Hepatocyte (in vitro differentiated cells): ENCODE measurements around the gene STARD13. TPM values are rescaled to one million over a fixed set of nuclear protein-coding genes. Genes with fewer than 3 reads are reported as not detected.

ENCODE experiments used
- DNase-seq: peaks from one replicate; pipeline ENCODE4 v3.0.0-alpha.2; 2016; ENCODE audit warnings: low spot score
- H2AFZ ChIP-seq: fragments of 200-600 bp; sonication (generic); 2 replicates; pipeline ENCODE4 v1.6.0; 2016; ENCODE audit warnings: antibody characterized with exemption, mild to moderate bottlenecking
- H3K27ac ChIP-seq: fragments of 200-600 bp; sonication (generic); 2 replicates; pipeline ENCODE4 v1.5.1; 2016; ENCODE audit warnings: mild to moderate bottlenecking
- H3K27me3 ChIP-seq: fragments of 200-600 bp; sonication (generic); 2 replicates; pipeline ENCODE4 v1.6.1; 2016
- H3K36me3 ChIP-seq: fragments of 200-600 bp; sonication (generic); replicated peaks from 2 replicates; pipeline ENCODE4 v1.5.1; 2016; ENCODE audit warnings: low read depth; ENCODE audit not compliant: insufficient read depth
- H3K4me1 ChIP-seq: fragments of 200-600 bp; sonication (generic); 2 replicates; pipeline ENCODE4 v1.5.1; 2016; ENCODE audit warnings: mild to moderate bottlenecking, moderate library complexity; ENCODE audit not compliant: insufficient read depth
- H3K4me2 ChIP-seq: fragments of 200-600 bp; sonication (generic); 2 replicates; pipeline ENCODE4 v1.6.0; 2016
- H3K4me3 ChIP-seq: fragments of 200-600 bp; sonication (generic); 2 replicates; pipeline ENCODE4 v1.5.1; 2016; ENCODE audit warnings: mild to moderate bottlenecking
- H3K79me2 ChIP-seq: fragments of 200-600 bp; sonication (generic); 2 replicates; pipeline ENCODE4 v1.6.0; 2017; ENCODE audit warnings: mild to moderate bottlenecking
- H3K9me2 ChIP-seq: fragments of 200-600 bp; sonication (generic); replicated peaks from 2 replicates; pipeline ENCODE4 v1.6.0; 2017; ENCODE audit warnings: mild to moderate bottlenecking; ENCODE audit not compliant: insufficient read depth
- H3K9me3 ChIP-seq: fragments of 200-600 bp; sonication (generic); 2 replicates; pipeline ENCODE4 v1.5.1; 2016; ENCODE audit warnings: low read depth, mild to moderate bottlenecking
- H4K20me1 ChIP-seq: fragments of 200-600 bp; sonication (generic); 2 replicates; pipeline ENCODE4 v1.6.0; 2016; ENCODE audit warnings: mild to moderate bottlenecking; ENCODE audit not compliant: insufficient read depth, poor library complexity, severe bottlenecking
- CTCF ChIP-seq: fragments of 200-600 bp; sonication (generic); IDR thresholded peaks from 2 replicates; pipeline ENCODE4 v1.5.1; 2016; ENCODE audit warnings: antibody characterized with exemption, mild to moderate bottlenecking; ENCODE audit not compliant: poor library complexity
- EZH2 ChIP-seq: fragments of 200-600 bp; sonication (generic); IDR thresholded peaks from 2 replicates; pipeline ENCODE4 v1.6.1; 2016; ENCODE audit warnings: antibody characterized with exemption, mild to moderate bottlenecking, borderline replicate concordance
- EZH2phosphoT487 ChIP-seq: fragments of 200-600 bp; sonication (generic); IDR thresholded peaks from one replicate; pipeline ENCODE4 v1.6.1; 2018; ENCODE audit warnings: antibody characterized with exemption, mild to moderate bottlenecking, low read depth, moderate library complexity; ENCODE audit not compliant: unreplicated experiment, severe bottlenecking
- WGBS: methylation state at CpG from one replicate; pipeline ENCODE4 v1.1.6; 2016; ENCODE audit warnings: low lambda C conversion rate; ENCODE audit errors: missing lambda C conversion rate; 5-methylcytosine and 5-hydroxymethylcytosine counted together
- polyA plus RNA-seq: library from polyadenylated mRNA; unstranded; fragments of >200 nt; fragmentation: Nextera tagmentation; extraction: Ambion mirVana; gene quantifications from 2 replicates; pipeline ENCODE4 v1.2.1, GENCODE V29; 2016
- total RNA-seq: library from RNA; depleted of rRNA; stranded (reverse); fragments of >200 nt; gene quantifications from 2 replicates; pipeline ENCODE4 v1.2.3, GENCODE V29; 2014

STARD13 gene
- total and polyA plus RNA-seq, 2 experiments from 2014 or later: 5.4 to 13.5 TPM

- H3K9me3 ChIP-seq: no peaks in the 10 kb centered on the region
- no peak for DNase-seq
- no peak overlapping the region for H3K4me3 ChIP-seq
- H3K79me2 ChIP-seq: no peaks in the 10 kb centered on the region
- no peaks in the 10 kb centered on the region for H3K4me1 ChIP-seq
- H3K27ac ChIP-seq: no peak overlapping the region
- H3K27me3 ChIP-seq: no peaks in the 10 kb centered on the region
- no peaks in the 10 kb centered on the region for H4K20me1 ChIP-seq
- H3K4me2 ChIP-seq: no peak overlapping the region
- TF ChIP-seq CTCF: no peak
- no peak for TF ChIP-seq EZH2phosphoT487
- TF ChIP-seq EZH2: no peak
- H3K9me2 ChIP-seq: no peaks in the 10 kb centered on the region
- 92% methylated on average over 6 of the region's 6 CpGs for WGBS
- no peaks in the 10 kb centered on the region for H3K36me3 ChIP-seq
- H2AFZ ChIP-seq: no peak overlapping the region
Measured at GRCh38 chr13:33330483-33330882, 44.9 kb upstream of the STARD13 start.

GRCh38 chr13:33328701-33329100 is 43.1 kb upstream of the STARD13 start:
- Histone ChIP-seq H3K79me2 (no peaks in the 10 kb centered on the region), H3K36me3 (no peaks in the 10 kb centered on the region), H3K9me2 (no peaks in the 10 kb centered on the region), H3K4me1 (no peaks in the 10 kb centered on the region), H3K27me3 (no peaks in the 10 kb centered on the region), H3K9me3 (no peaks in the 10 kb centered on the region), H2AFZ (no peak overlapping the region), H3K4me3 (no peak overlapping the region), H3K27ac (no peak overlapping the region), H3K4me2 (no peak overlapping the region), H4K20me1 (no peaks in the 10 kb centered on the region)
- 69% methylated on average over 1 of the region's 1 CpG for WGBS
- TF ChIP-seq EZH2 (no peak), CTCF (no peak)
- DNase-seq: no peak

GRCh38 chr13:33326723-33327122 is 41.2 kb upstream of the STARD13 start:
- Histone ChIP-seq H3K79me2 (no peaks in the 10 kb centered on the region), H3K9me3 (no peaks in the 10 kb centered on the region), H3K27me3 (no peaks in the 10 kb centered on the region), H3K4me1 (no peaks in the 10 kb centered on the region), H3K4me2 (no peak overlapping the region), H3K36me3 (no peaks in the 10 kb centered on the region), H3K9me2 (no peaks in the 10 kb centered on the region), H2AFZ (no peak overlapping the region), H3K4me3 (no peak overlapping the region), H4K20me1 (no peaks in the 10 kb centered on the region), H3K27ac (no peak overlapping the region)
- 95% methylated on average over 2 of the region's 2 CpGs for WGBS
- TF ChIP-seq EZH2: no peak
- TF ChIP-seq CTCF: no peak
- TF ChIP-seq EZH2phosphoT487: no peak
- no peak for DNase-seq

- no peaks in the 10 kb centered on the region for H3K79me2 ChIP-seq
- H3K27me3 ChIP-seq: no peaks in the 10 kb centered on the region
- no peaks in the 10 kb centered on the region for H3K9me3 ChIP-seq
- no peak overlapping the region for H3K4me3 ChIP-seq
- no peak overlapping the region for H3K27ac ChIP-seq
- no peak for DNase-seq
- 67% methylated on average over 3 of the region's 3 CpGs for WGBS
- peak overlapping the region; percentile 5 for H3K4me2 ChIP-seq
- H3K9me2 ChIP-seq: no peaks in the 10 kb centered on the region
- H3K4me1 ChIP-seq: no peaks in the 10 kb centered on the region
- H4K20me1 ChIP-seq: no peaks in the 10 kb centered on the region
- TF ChIP-seq EZH2phosphoT487: no peak
- H2AFZ ChIP-seq: no peak overlapping the region
- no peaks in the 10 kb centered on the region for H3K36me3 ChIP-seq
Measured at GRCh38 chr13:33326246-33326645, 40.7 kb upstream of the STARD13 start.
